ENCODE results near the gene EFNA1. TPM values are rescaled to one million over a fixed set of nuclear protein-coding genes. Genes with fewer than 3 reads are reported as not detected.

Gene EFNA1
- total RNA-seq, 1 donor from 2014 or later = 66.7 TPM

DNA sequence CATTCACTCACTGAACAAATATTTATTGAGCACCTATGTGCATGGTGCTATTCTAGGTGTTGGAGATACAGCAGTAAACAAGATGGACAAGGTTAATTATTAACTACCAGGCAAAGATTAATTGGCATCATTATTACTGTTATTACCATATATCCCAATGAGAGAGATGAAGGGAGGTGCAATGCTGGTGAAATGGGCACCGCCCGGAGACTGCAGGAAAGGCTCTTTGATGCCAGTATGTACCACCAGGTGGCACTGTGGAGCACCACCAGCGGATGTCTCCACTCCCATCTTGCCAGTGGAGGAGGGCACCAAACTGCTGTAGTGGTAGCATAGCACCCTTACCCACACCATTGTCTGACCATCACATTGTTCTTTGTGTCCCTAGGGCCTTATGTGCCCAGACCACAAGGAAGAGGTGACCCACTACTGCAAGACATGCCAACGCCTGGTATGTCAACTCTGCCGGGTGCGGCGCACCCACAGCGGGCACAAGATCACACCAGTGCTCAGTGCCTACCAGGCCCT lies 48.9 kb downstream of the EFNA1 start:
- Histone ChIP-seq H3K27me3 (no peaks in the 10 kb centered on the region), H3K36me3 (peaks cover 0 to 8% of the 10 kb centered on the region in 2 donors), H3K27ac (no peak overlapping the region), H3K4me3 (no peak overlapping the region), H3K4me1 (peaks cover 10 to 15% of the 10 kb centered on the region in 2 donors), H3K9me3 (no peaks in the 10 kb centered on the region)
- TF ChIP-seq CTCF (IDR thresholded peaks at IDR 0.05) = peak; percentile 85 to 91 (median 89)
- intact Hi-C loops (cut with DNase I) = loop anchor here (1.0 kb wide), 1 partner anchor 17 kb away; no protein-coding TSS in a partner anchor
- DNase-seq (ENCODE audit: low spot score in 2 of 2) = peak; percentile 18 to 90

GRCh38 chr1:155177192-155177917 lies 49.7 kb downstream of the EFNA1 start:
- peaks cover 0 to 8% of the 10 kb centered on the region in 2 donors for H3K36me3 ChIP-seq
- DNase-seq (ENCODE audit: low spot score in 2 of 2) = peak; percentile 5 to 41
- no peaks in the 10 kb centered on the region for H3K9me3 ChIP-seq
- no peaks in the 10 kb centered on the region for H3K27me3 ChIP-seq
- no peak overlapping the region for H3K27ac ChIP-seq
- TF ChIP-seq CTCF (IDR thresholded peaks at IDR 0.05) = no peak
- no peak overlapping the region for H3K4me3 ChIP-seq
- intact Hi-C loops (cut with DNase I) = no loop called here
- peaks cover 6 to 15% of the 10 kb centered on the region in 2 donors for H3K4me1 ChIP-seq

GRCh38 chr1:155177918-155178281 lies 50.2 kb downstream of the EFNA1 start:
- TF ChIP-seq CTCF (IDR thresholded peaks at IDR 0.05) = no peak
- intact Hi-C loops (cut with DNase I) = no loop called here
- Histone ChIP-seq H3K27ac (no peak overlapping the region), H3K4me3 (no peak overlapping the region), H3K27me3 (no peaks in the 10 kb centered on the region), H3K4me1 (peaks cover 6 to 15% of the 10 kb centered on the region in 2 donors), H3K9me3 (no peaks in the 10 kb centered on the region), H3K36me3 (peaks cover 0 to 8% of the 10 kb centered on the region in 2 donors)
- peak; percentile 4 to 60 for DNase-seq (ENCODE audit: low spot score in 2 of 2)

- TF ChIP-seq CTCF (IDR thresholded peaks at IDR 0.05) = no peak
- peak in 1 of 2 donors; percentile 58 for DNase-seq (ENCODE audit: low spot score in 2 of 2)
- Histone ChIP-seq H3K27ac (no peak overlapping the region), H3K36me3 (peaks cover 0 to 8% of the 10 kb centered on the region in 2 donors), H3K9me3 (no peaks in the 10 kb centered on the region), H3K4me1 (peaks cover 4 to 11% of the 10 kb centered on the region in 2 donors), H3K27me3 (no peaks in the 10 kb centered on the region), H3K4me3 (no peak overlapping the region)
- intact Hi-C loops (cut with DNase I) = no loop called here
These were observed 50.9 kb downstream of the EFNA1 start for GRCh38 chr1:155178441-155179111.

DNA sequence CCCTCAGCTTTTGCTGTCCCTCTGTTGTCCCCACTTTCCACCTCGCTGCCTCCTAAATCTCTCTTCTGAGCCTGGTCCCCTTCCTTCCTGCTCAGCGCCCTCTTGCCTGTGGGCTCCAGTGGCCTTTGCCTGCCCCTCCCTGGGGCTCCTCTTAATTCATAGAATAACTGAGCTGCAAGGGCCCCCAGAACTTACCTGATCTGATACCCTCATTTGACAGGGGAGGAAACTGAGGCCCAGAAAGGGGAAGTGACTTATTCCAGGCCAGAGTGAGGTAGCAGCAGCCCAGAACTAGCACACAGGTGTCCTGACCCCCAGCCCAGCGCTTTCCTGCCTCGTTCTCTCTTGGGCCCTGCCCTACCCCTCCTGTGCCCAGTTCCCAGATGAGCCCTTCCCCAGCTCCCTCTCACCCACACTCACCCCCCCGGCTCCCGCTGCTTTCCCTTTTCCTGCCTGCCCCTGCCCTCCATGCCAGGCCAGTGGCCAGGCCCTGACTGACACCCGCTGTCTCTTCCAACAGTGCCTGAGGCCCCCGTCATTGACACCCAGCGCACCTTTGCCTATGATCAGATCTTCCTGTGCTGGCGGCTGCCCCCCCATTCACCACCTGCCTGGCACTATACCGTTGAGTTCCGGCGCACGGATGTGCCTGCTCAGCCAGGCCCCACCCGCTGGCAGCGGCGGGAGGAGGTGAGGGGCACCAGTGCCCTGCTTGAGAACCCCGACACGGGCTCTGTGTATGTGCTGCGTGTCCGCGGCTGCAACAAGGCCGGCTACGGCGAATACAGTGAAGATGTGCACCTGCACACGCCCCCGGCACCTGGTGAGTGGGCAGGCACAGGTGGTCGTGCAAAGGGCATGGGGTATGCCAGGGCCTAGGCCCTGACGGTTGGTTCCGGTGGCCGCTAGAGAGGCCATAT lies 51.7 kb downstream of the EFNA1 start:
- no peaks in the 10 kb centered on the region for H3K9me3 ChIP-seq
- H3K27me3 ChIP-seq = no peaks in the 10 kb centered on the region
- H3K4me1 ChIP-seq = peaks cover 0 to 3% of the 10 kb centered on the region in 2 donors
- no peak for TF ChIP-seq CTCF (IDR thresholded peaks at IDR 0.05)
- H3K4me3 ChIP-seq = no peak overlapping the region
- H3K27ac ChIP-seq = no peak overlapping the region
- peak in 1 of 2 donors; percentile 60 for DNase-seq (ENCODE audit: low spot score in 2 of 2)
- intact Hi-C loops (cut with DNase I) = no loop called here
- H3K36me3 ChIP-seq = peaks cover 0 to 8% of the 10 kb centered on the region in 2 donors
